Colonic mucosa (tissue), 4 donors: ENCODE results near the gene CREB5. TPM values are rescaled to one million over a fixed set of nuclear protein-coding genes. Genes with fewer than 3 reads are reported as not detected.

Experiments used
- DNase-seq: peaks from one replicate; pipeline ENCODE4 v3.0.0-alpha.2; 2020
- H3K27ac ChIP-seq: fragments of 200-600 bp; one replicate; pipeline ENCODE4 v1.8.0; 2021
- H3K27me3 ChIP-seq: fragments of 200-600 bp; one replicate; pipeline ENCODE4 v1.8.0; 2021
- H3K36me3 ChIP-seq: fragments of 200-600 bp; one replicate; pipeline ENCODE4 v1.8.0; 2021
- H3K4me1 ChIP-seq: fragments of 200-600 bp; one replicate; pipeline ENCODE4 v1.8.0; 2021; ENCODE audit warnings: mild to moderate bottlenecking
- H3K4me3 ChIP-seq: fragments of 200-600 bp; one replicate; pipeline ENCODE4 v1.8.0; 2021
- H3K9ac ChIP-seq, 2 donors: one replicate each; pipeline ENCODE4 v1.7.0; 2013; ENCODE audit warnings: control low read depth in 2 of 2, low read depth in 2 of 2, low read length in 2 of 2
- H3K9me3 ChIP-seq: fragments of 200-600 bp; one replicate; pipeline ENCODE4 v1.8.0; 2021
- intact Hi-C: fragments of 100-400 bp; cut with DNase I; formaldehyde crosslinking; loops from one replicate; pipeline ENCODE4 v1.14.1; 2022
- total RNA-seq, 2 donors: library from RNA; stranded (reverse); fragmentation: NEBNext Ultra II Directional in 1 of 2; extraction: Animal tissue kit (Norgen Biotek cat#: 25700) in 1 of 2; gene quantifications; one replicate each; pipeline ENCODE4 v1.2.1, GENCODE V29; 2021
- TF ChIP-seq, protein P1 (sequence below): fragments of 200-600 bp; IDR thresholded peaks from one replicate; pipeline ENCODE4 v1.8.0; 2022; ENCODE audit warnings: antibody characterized with exemption, mild to moderate bottlenecking
- donor health status: healthy.
- donor health status: DM: no; HTN: no; CAD: no.
- donor health status: DM: no; HTN: no; CAD: no.

The CREB5 gene, protein sequence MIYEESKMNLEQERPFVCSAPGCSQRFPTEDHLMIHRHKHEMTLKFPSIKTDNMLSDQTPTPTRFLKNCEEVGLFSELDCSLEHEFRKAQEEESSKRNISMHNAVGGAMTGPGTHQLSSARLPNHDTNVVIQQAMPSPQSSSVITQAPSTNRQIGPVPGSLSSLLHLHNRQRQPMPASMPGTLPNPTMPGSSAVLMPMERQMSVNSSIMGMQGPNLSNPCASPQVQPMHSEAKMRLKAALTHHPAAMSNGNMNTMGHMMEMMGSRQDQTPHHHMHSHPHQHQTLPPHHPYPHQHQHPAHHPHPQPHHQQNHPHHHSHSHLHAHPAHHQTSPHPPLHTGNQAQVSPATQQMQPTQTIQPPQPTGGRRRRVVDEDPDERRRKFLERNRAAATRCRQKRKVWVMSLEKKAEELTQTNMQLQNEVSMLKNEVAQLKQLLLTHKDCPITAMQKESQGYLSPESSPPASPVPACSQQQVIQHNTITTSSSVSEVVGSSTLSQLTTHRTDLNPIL
- 1 to 10 TPM in 1 of 2 donors, under 1 TPM in 1; 0.54 to 3.6 TPM for total RNA-seq

DNA sequence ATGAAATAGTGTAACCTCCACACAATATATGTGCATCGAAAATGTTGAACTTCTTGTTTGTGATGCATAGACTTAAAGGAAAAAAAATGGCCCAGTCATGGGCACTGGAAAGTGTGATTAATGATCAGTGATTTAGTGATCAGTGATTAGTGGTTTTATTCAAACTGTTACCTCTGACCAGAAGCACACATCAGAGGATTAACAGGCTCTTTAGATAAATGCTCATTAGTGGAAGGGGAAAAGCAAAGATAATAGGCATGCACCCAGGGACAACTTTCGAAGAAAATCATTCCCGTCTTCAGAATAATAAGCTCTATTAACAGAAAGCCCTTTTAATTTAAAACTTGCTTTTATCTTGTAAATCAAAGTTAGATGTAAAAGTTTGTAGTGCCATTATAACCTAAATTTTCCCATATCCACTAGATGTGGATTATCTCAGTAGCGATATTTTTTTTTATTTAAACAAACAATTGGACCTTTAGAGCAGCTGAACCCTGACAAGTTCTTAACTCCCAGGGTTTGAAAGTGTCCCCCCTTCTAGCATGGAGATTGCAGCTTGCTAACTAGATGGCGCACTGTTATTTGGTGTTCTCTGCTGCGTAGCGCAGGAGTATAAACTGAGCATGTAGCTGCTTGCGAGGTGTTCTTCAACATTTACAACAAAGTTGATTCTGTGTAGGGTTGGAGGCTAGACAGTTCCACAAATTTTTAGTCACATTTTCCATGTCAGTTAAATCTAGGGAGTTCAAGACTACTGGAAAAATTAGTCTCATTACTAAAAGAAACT lies at the start of gene CREB5:
CREB5 (plus strand) TSS at position 643 of the 787 bp plus-strand sequence. CDS start 397 bp downstream, outside the sequence.
- H3K27me3 ChIP-seq = peaks cover 46% of the 10 kb centered on the region
- H3K4me1 ChIP-seq = peaks cover 4% of the 10 kb centered on the region
- H3K9me3 ChIP-seq = no peaks in the 10 kb centered on the region
- intact Hi-C loops = no loop called here
- TF ChIP-seq, protein P1, sequence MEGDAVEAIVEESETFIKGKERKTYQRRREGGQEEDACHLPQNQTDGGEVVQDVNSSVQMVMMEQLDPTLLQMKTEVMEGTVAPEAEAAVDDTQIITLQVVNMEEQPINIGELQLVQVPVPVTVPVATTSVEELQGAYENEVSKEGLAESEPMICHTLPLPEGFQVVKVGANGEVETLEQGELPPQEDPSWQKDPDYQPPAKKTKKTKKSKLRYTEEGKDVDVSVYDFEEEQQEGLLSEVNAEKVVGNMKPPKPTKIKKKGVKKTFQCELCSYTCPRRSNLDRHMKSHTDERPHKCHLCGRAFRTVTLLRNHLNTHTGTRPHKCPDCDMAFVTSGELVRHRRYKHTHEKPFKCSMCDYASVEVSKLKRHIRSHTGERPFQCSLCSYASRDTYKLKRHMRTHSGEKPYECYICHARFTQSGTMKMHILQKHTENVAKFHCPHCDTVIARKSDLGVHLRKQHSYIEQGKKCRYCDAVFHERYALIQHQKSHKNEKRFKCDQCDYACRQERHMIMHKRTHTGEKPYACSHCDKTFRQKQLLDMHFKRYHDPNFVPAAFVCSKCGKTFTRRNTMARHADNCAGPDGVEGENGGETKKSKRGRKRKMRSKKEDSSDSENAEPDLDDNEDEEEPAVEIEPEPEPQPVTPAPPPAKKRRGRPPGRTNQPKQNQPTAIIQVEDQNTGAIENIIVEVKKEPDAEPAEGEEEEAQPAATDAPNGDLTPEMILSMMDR = no peak
- H3K27ac ChIP-seq = no peak within 1 kb of the TSS
- no peak within 1 kb of the TSS for H3K9ac ChIP-seq
- no peak within 1 kb of the TSS for H3K4me3 ChIP-seq
- no peaks in the 10 kb centered on the region for H3K36me3 ChIP-seq
- no peak for DNase-seq

DNA sequence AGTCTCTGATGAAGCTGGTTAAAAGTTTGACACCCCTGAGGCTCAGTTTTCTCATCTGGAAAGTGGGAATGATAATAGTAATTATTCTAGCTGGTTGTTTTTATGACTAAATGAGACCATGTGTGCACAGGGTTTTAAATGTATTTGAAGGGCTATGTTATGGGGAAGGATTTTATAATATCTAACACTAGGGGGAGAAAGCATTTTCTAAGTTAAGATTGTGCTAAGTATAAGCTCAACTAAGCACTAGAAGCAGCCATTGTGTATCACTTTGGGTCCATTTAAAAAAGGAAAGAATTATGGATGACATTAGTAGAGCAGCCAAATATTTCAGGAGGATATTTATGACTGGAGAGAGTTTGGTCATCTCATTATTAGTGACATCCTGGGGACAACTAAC lies 49.5 kb upstream of the CREB5 start:
- Histone ChIP-seq H3K9ac (no peak overlapping the region), H3K4me3 (no peak overlapping the region), H3K9me3 (no peaks in the 10 kb centered on the region), H3K27ac (no peak overlapping the region), H3K27me3 (no peaks in the 10 kb centered on the region), H3K4me1 (no peaks in the 10 kb centered on the region), H3K36me3 (no peaks in the 10 kb centered on the region)
- DNase-seq = no peak
- TF ChIP-seq, protein P1 = no peak
- intact Hi-C loops = no loop called here

DNA sequence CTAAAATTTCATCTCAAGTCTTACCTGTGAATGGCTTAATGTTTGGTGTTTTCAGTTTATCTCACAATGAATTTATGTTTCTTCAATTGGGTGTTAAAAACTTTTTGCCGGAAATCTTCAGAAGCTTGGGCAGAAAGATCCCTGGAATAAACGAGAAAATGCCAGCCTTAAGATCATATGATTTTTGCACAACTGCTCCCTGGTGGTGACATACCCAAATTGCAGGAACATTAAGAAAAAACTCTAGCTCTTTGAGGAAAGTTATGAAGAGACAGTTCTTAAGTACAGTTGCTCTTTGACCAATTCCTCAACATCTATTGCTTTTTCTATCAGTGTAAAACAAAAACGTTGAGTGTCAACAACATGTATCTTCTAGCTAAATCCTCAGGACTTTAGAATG lies 48.2 kb upstream of the CREB5 start:
- DNase-seq = no peak
- Histone ChIP-seq H3K4me3 (no peak overlapping the region), H3K4me1 (no peaks in the 10 kb centered on the region), H3K27ac (no peak overlapping the region), H3K9me3 (no peaks in the 10 kb centered on the region), H3K9ac (no peak overlapping the region), H3K27me3 (no peaks in the 10 kb centered on the region), H3K36me3 (no peaks in the 10 kb centered on the region)
- intact Hi-C loops = no loop called here
- TF ChIP-seq, protein P1 = no peak

DNA sequence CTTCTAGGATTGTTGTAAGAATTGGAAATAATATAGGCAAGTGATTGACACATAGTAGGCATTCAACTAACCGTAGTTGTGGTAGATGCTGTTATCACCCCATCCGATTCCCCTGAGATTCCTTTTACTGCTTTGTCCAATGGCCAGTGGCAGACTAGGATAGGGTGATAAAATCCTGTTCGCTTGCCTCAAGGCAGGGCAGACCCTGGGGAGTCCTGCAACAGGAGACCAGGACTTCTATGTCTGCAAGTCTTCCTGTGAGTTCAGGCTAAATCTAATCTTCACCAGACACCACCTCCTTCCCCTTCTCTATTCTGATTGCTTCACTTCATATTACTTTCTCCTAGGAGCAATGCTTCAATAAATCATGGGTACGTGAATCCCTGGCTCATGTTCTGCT lies 42.8 kb upstream of the CREB5 start:
- Histone ChIP-seq H3K27me3 (no peaks in the 10 kb centered on the region), H3K9ac (no peak overlapping the region), H3K4me3 (no peak overlapping the region), H3K27ac (no peak overlapping the region), H3K36me3 (no peaks in the 10 kb centered on the region), H3K4me1 (no peaks in the 10 kb centered on the region), H3K9me3 (no peaks in the 10 kb centered on the region)
- TF ChIP-seq, protein P1 = no peak
- DNase-seq = no peak
- intact Hi-C loops = no loop called here

DNA sequence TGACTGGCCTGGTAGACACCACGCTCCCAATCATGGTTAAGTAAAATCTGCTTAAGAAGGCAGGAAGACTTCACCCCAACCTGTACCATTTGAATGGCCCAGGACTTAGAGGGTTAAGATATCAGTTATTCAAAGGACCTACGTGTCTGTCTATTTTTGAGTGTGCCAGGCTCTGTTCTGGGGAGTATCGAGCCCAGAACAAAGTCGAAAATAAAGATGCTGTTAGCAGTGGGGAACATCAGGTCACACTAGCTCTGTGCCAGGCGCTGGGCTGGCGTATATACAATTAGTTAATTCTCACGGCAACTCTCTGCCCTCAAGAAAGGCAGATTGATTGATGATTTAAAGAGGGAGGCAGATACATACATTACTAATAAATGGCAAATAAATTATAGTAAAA lies 40.5 kb upstream of the CREB5 start:
- Histone ChIP-seq H3K4me1 (no peaks in the 10 kb centered on the region), H3K9ac (no peak overlapping the region), H3K4me3 (no peak overlapping the region), H3K27ac (no peak overlapping the region), H3K9me3 (no peaks in the 10 kb centered on the region), H3K36me3 (no peaks in the 10 kb centered on the region), H3K27me3 (no peaks in the 10 kb centered on the region)
- TF ChIP-seq, protein P1 = no peak
- intact Hi-C loops = no loop called here
- no peak for DNase-seq
